Astrocyte (in vitro differentiated cells and primary cell): ENCODE data around the gene PACRG. TPM values are rescaled to one million over a fixed set of nuclear protein-coding genes. Genes with fewer than 3 reads are reported as not detected.
A peak's percentile ranks its signal among the peaks of the same experiment; 100 is the strongest.

ENCODE experiments used
- DNase-seq: peaks from one replicate; pipeline ENCODE4 v3.0.0-alpha.2; 2010; ENCODE audit warnings: low read depth
- FAIRE-seq: peaks from 2 replicates; lab custom pipeline; 2011; peaks lifted over from hg19 to GRCh38; lab: Jason Lieb, UNC
- H2AFZ ChIP-seq: 2 replicates; pipeline ENCODE4 v1.6.0; 2012; ENCODE audit warnings: low read depth, low read length, inconsistent platforms
- H3K27ac ChIP-seq: 2 replicates; pipeline ENCODE4 v1.5.1; 2011; ENCODE audit warnings: low read depth, low read length, inconsistent platforms
- H3K27me3 ChIP-seq: 2 replicates; pipeline ENCODE4 v1.6.0; 2011; ENCODE audit warnings: low read length, inconsistent platforms; ENCODE audit not compliant: insufficient read depth
- H3K36me3 ChIP-seq: 2 replicates; pipeline ENCODE4 v1.5.1; 2011; ENCODE audit warnings: low read length, inconsistent platforms; ENCODE audit not compliant: insufficient read depth
- H3K4me1 ChIP-seq: 2 replicates; pipeline ENCODE4 v1.5.1; 2011; ENCODE audit warnings: low read length, inconsistent platforms; ENCODE audit not compliant: insufficient read depth
- H3K4me2 ChIP-seq: 2 replicates; pipeline ENCODE4 v1.6.0; 2012; ENCODE audit warnings: low read length, inconsistent platforms
- H3K4me3 ChIP-seq: 2 replicates; pipeline ENCODE4 v1.5.1; 2011; ENCODE audit warnings: low read depth, mild to moderate bottlenecking, low read length, inconsistent platforms; ENCODE audit not compliant: insufficient read depth
- H3K79me2 ChIP-seq: 2 replicates; pipeline ENCODE4 v1.6.0; 2012; ENCODE audit warnings: mild to moderate bottlenecking, low read length, inconsistent platforms; ENCODE audit not compliant: insufficient read depth
- H3K9ac ChIP-seq: 2 replicates; pipeline ENCODE4 v1.6.0; 2012; ENCODE audit warnings: mild to moderate bottlenecking, low read length, inconsistent platforms
- H3K9me3 ChIP-seq: 2 replicates; pipeline ENCODE4 v1.5.1; 2012; ENCODE audit warnings: low read depth, mild to moderate bottlenecking, low read length, inconsistent platforms; ENCODE audit not compliant: insufficient read depth
- H4K20me1 ChIP-seq: 2 replicates; pipeline ENCODE4 v1.6.0; 2012; ENCODE audit warnings: low read length, inconsistent platforms; ENCODE audit not compliant: insufficient read depth
- H3K27ac Mint-ChIP-seq: one replicate; pipeline ENCODE4 v1.8.0; 2021; ENCODE audit warnings: mild to moderate bottlenecking, mixed read lengths; ENCODE audit not compliant: unreplicated experiment
- H3K27me3 Mint-ChIP-seq: one replicate; pipeline ENCODE4 v1.8.0; 2021; ENCODE audit warnings: low read depth, mixed read lengths; ENCODE audit not compliant: unreplicated experiment
- H3K36me3 Mint-ChIP-seq: one replicate; pipeline ENCODE4 v1.8.0; 2021; ENCODE audit warnings: low read depth, mixed read lengths; ENCODE audit not compliant: unreplicated experiment
- H3K4me1 Mint-ChIP-seq: one replicate; pipeline ENCODE4 v1.8.0; 2021; ENCODE audit warnings: low read depth, mixed read lengths; ENCODE audit not compliant: unreplicated experiment
- H3K4me3 Mint-ChIP-seq: one replicate; pipeline ENCODE4 v1.8.0; 2021; ENCODE audit warnings: mild to moderate bottlenecking, moderate library complexity, mixed read lengths; ENCODE audit not compliant: unreplicated experiment
- H3K9me3 Mint-ChIP-seq: one replicate; pipeline ENCODE4 v1.8.0; 2021; ENCODE audit warnings: mild to moderate bottlenecking, mixed read lengths; ENCODE audit not compliant: unreplicated experiment
- EZH2 ChIP-seq: IDR thresholded peaks from 2 replicates; pipeline ENCODE4 v1.6.1; 2012; ENCODE audit warnings: mild to moderate bottlenecking, low read length, inconsistent platforms; ENCODE audit not compliant: insufficient read depth
- total RNA-seq: library from RNA; stranded (reverse); gene quantifications from 2 replicates; pipeline ENCODE4 v1.2.1, GENCODE V29; 2021
- TF ChIP-seq, protein P1 (sequence below): IDR thresholded peaks from 2 replicates; pipeline ENCODE4 v1.5.1; 2011; ENCODE audit warnings: low read depth, mild to moderate bottlenecking, inconsistent platforms, low read length, moderate library complexity; ENCODE audit not compliant: insufficient read depth

Gene PACRG
- total RNA-seq, 1 donor from 2014 or later = not detected

GRCh38 chr6:163260111-163260895 is 532.5 kb downstream of the PACRG start:
- Mint-ChIP-seq H3K4me3 (peak overlapping the region; percentile 79), H3K4me1 (peaks cover 1% of the 10 kb centered on the region), H3K36me3 (peaks cover 1% of the 10 kb centered on the region), H3K27ac (peak overlapping the region; percentile 83), H3K27me3 (peaks cover 14% of the 10 kb centered on the region), H3K9me3 (peaks cover 5% of the 10 kb centered on the region)
- Histone ChIP-seq H4K20me1 (no peaks in the 10 kb centered on the region), H3K4me2 (peak overlapping the region; percentile 82), H3K4me3 (peak overlapping the region; percentile 27), H3K4me1 (peaks cover 13% of the 10 kb centered on the region), H3K27me3 (no peaks in the 10 kb centered on the region), H2AFZ (peak overlapping the region; percentile 83), H3K9me3 (no peaks in the 10 kb centered on the region), H3K27ac (no peak overlapping the region), H3K36me3 (no peaks in the 10 kb centered on the region), H3K79me2 (no peaks in the 10 kb centered on the region), H3K9ac (peak overlapping the region; percentile 60)
- DNase-seq = peak; percentile 27
- no peak for FAIRE-seq
- no peak for TF ChIP-seq EZH2

GRCh38 chr6:163260911-163261310 is 533.1 kb downstream of the PACRG start:
- Histone ChIP-seq H3K9ac (peak overlapping the region; percentile 60), H3K4me1 (peaks cover 13% of the 10 kb centered on the region), H2AFZ (peak overlapping the region; percentile 83), H3K9me3 (no peaks in the 10 kb centered on the region), H3K79me2 (no peaks in the 10 kb centered on the region), H3K36me3 (no peaks in the 10 kb centered on the region), H3K27ac (no peak overlapping the region), H3K27me3 (no peaks in the 10 kb centered on the region), H3K4me3 (peak overlapping the region; percentile 27), H3K4me2 (peak overlapping the region; percentile 82), H4K20me1 (no peaks in the 10 kb centered on the region)
- H3K27me3 Mint-ChIP-seq = peaks cover 14% of the 10 kb centered on the region
- peaks cover 1% of the 10 kb centered on the region for H3K4me1 Mint-ChIP-seq
- DNase-seq (no peak), FAIRE-seq (no peak)
- H3K27ac Mint-ChIP-seq = peak overlapping the region; percentile 83
- TF ChIP-seq EZH2 = no peak
- TF ChIP-seq, protein P1, sequence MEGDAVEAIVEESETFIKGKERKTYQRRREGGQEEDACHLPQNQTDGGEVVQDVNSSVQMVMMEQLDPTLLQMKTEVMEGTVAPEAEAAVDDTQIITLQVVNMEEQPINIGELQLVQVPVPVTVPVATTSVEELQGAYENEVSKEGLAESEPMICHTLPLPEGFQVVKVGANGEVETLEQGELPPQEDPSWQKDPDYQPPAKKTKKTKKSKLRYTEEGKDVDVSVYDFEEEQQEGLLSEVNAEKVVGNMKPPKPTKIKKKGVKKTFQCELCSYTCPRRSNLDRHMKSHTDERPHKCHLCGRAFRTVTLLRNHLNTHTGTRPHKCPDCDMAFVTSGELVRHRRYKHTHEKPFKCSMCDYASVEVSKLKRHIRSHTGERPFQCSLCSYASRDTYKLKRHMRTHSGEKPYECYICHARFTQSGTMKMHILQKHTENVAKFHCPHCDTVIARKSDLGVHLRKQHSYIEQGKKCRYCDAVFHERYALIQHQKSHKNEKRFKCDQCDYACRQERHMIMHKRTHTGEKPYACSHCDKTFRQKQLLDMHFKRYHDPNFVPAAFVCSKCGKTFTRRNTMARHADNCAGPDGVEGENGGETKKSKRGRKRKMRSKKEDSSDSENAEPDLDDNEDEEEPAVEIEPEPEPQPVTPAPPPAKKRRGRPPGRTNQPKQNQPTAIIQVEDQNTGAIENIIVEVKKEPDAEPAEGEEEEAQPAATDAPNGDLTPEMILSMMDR = no peak
- H3K9me3 Mint-ChIP-seq = peaks cover 5% of the 10 kb centered on the region
- H3K36me3 Mint-ChIP-seq = peaks cover 1% of the 10 kb centered on the region
- peak overlapping the region; percentile 79 for H3K4me3 Mint-ChIP-seq

- no peaks in the 10 kb centered on the region for H3K36me3 ChIP-seq
- no peak for TF ChIP-seq EZH2
- TF ChIP-seq, protein P1 = no peak
- H2AFZ ChIP-seq = no peak overlapping the region
- peak overlapping the region; percentile 3 for H3K27ac Mint-ChIP-seq
- no peaks in the 10 kb centered on the region for H3K9me3 ChIP-seq
- H3K9ac ChIP-seq = no peak overlapping the region
- no peak for FAIRE-seq
- no peaks in the 10 kb centered on the region for H4K20me1 ChIP-seq
- H3K4me1 ChIP-seq = peaks cover 13% of the 10 kb centered on the region
- peaks cover 1% of the 10 kb centered on the region for H3K4me1 Mint-ChIP-seq
- peaks cover 1% of the 10 kb centered on the region for H3K36me3 Mint-ChIP-seq
- H3K4me3 Mint-ChIP-seq = no peak overlapping the region
- H3K27me3 Mint-ChIP-seq = peaks cover 15% of the 10 kb centered on the region
- H3K27me3 ChIP-seq = no peaks in the 10 kb centered on the region
- H3K4me2 ChIP-seq = no peak overlapping the region
- no peak overlapping the region for H3K27ac ChIP-seq
- peaks cover 5% of the 10 kb centered on the region for H3K9me3 Mint-ChIP-seq
- H3K79me2 ChIP-seq = no peaks in the 10 kb centered on the region
- no peak overlapping the region for H3K4me3 ChIP-seq
- no peak for DNase-seq
Observed at GRCh38 chr6:163261361-163261760, 533.6 kb downstream of the PACRG start.
